Osteoblast (primary cell): ENCODE data around the gene OR52B6. TPM values are rescaled to one million over a fixed set of nuclear protein-coding genes. Genes with fewer than 3 reads are reported as not detected.

Experiments used
- DNase-seq: peaks from one replicate; pipeline ENCODE4 v3.0.0; 2011; ENCODE audit warnings: low spot score, mixed read lengths; ENCODE audit not compliant: insufficient read length; ENCODE audit errors: missing footprints
- H2AFZ ChIP-seq: 2 replicates; pipeline ENCODE4 v1.6.0; 2011; ENCODE audit warnings: mild to moderate bottlenecking, low read length
- H3K27ac ChIP-seq: 2 replicates; pipeline ENCODE4 v1.5.1; 2011; ENCODE audit warnings: mild to moderate bottlenecking, low read depth, low read length, moderate library complexity
- H3K27me3 ChIP-seq: 2 replicates; pipeline ENCODE4 v1.6.0; 2012; ENCODE audit warnings: mild to moderate bottlenecking, control low read depth, inconsistent platforms, low read length, moderate library complexity; ENCODE audit not compliant: insufficient read depth
- H3K36me3 ChIP-seq: 2 replicates; pipeline ENCODE4 v1.5.1; 2011; ENCODE audit warnings: mild to moderate bottlenecking, low read length, control low read depth, moderate library complexity; ENCODE audit not compliant: insufficient read depth
- H3K4me1 ChIP-seq: 2 replicates; pipeline ENCODE4 v1.5.1; 2011; ENCODE audit warnings: mild to moderate bottlenecking, low read length, control low read depth, moderate library complexity; ENCODE audit not compliant: insufficient read depth
- H3K4me2 ChIP-seq: 2 replicates; pipeline ENCODE4 v1.6.0; 2011; ENCODE audit warnings: mild to moderate bottlenecking, low read length; ENCODE audit not compliant: insufficient read depth
- H3K4me3 ChIP-seq: fragments of 200-600 bp; sonication (generic); 3 replicates; pipeline ENCODE4 v1.5.1; 2012; ENCODE audit warnings: mild to moderate bottlenecking, low read length, inconsistent platforms; ENCODE audit not compliant: insufficient read depth
- H3K79me2 ChIP-seq: 2 replicates; pipeline ENCODE4 v1.6.0; 2012; ENCODE audit warnings: mild to moderate bottlenecking, low read length, control low read depth, inconsistent platforms; ENCODE audit not compliant: insufficient read depth
- H3K9me3 ChIP-seq: 2 replicates; pipeline ENCODE4 v1.5.1; 2011; ENCODE audit warnings: low read depth, low read length, control low read depth
- H4K20me1 ChIP-seq: 2 replicates; pipeline ENCODE4 v1.6.0; 2012; ENCODE audit warnings: mild to moderate bottlenecking, low read length, control low read depth; ENCODE audit not compliant: insufficient read depth
- total RNA-seq: library from RNA; depleted of rRNA; stranded (reverse); fragments of >200 nt; gene quantifications from 2 replicates; pipeline ENCODE4 v1.2.3, GENCODE V29; 2012
- TF ChIP-seq, protein P1 (sequence below): IDR thresholded peaks from 2 replicates; pipeline ENCODE4 v1.5.1; 2011; ENCODE audit warnings: mild to moderate bottlenecking, low read depth, low read length, moderate library complexity; ENCODE audit errors: extremely low read depth

Gene OR52B6
- total RNA-seq, 1 donor, result not detected

- no peaks in the 10 kb centered on the region for H3K79me2 ChIP-seq
- peaks cover 10% of the 10 kb centered on the region for H3K4me1 ChIP-seq
- H4K20me1 ChIP-seq, result no peaks in the 10 kb centered on the region
- peak overlapping the region; percentile 65 for H3K27ac ChIP-seq
- no peak overlapping the region for H3K4me3 ChIP-seq
- H3K27me3 ChIP-seq, result no peaks in the 10 kb centered on the region
- peak overlapping the region; percentile 59 for H3K4me2 ChIP-seq
- TF ChIP-seq, protein P1, sequence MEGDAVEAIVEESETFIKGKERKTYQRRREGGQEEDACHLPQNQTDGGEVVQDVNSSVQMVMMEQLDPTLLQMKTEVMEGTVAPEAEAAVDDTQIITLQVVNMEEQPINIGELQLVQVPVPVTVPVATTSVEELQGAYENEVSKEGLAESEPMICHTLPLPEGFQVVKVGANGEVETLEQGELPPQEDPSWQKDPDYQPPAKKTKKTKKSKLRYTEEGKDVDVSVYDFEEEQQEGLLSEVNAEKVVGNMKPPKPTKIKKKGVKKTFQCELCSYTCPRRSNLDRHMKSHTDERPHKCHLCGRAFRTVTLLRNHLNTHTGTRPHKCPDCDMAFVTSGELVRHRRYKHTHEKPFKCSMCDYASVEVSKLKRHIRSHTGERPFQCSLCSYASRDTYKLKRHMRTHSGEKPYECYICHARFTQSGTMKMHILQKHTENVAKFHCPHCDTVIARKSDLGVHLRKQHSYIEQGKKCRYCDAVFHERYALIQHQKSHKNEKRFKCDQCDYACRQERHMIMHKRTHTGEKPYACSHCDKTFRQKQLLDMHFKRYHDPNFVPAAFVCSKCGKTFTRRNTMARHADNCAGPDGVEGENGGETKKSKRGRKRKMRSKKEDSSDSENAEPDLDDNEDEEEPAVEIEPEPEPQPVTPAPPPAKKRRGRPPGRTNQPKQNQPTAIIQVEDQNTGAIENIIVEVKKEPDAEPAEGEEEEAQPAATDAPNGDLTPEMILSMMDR, result no peak
- H2AFZ ChIP-seq, result no peak overlapping the region
- no peaks in the 10 kb centered on the region for H3K9me3 ChIP-seq
- DNase-seq, result peak; percentile 71
- no peaks in the 10 kb centered on the region for H3K36me3 ChIP-seq
Observed at GRCh38 chr11:5550440-5551095, 30.1 kb upstream of the OR52B6 start.

DNA sequence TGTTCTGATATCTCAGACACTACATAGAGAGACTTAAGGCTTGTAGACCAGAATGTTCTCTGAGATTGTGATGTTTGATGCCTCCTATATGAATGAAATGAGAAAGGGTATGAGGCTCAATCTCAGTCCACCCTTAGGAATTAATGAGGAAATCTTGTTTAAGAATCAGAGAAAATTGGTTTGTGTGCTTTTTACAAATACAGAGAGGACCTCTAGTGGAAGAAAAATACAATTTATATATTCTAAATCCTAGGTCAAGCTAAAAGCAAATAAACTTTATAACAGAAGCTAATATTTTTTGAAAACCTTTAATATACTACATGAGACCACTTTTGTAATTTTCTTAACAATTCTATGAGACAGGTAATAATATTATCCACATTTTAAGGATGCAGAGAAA lies 27.3 kb upstream of the OR52B6 start:
- Histone ChIP-seq H3K4me1 (peaks cover 10% of the 10 kb centered on the region), H3K79me2 (no peaks in the 10 kb centered on the region), H3K9me3 (no peaks in the 10 kb centered on the region), H3K27ac (no peak overlapping the region), H4K20me1 (no peaks in the 10 kb centered on the region), H3K4me3 (no peak overlapping the region), H3K4me2 (no peak overlapping the region), H3K36me3 (no peaks in the 10 kb centered on the region), H3K27me3 (peaks cover 4% of the 10 kb centered on the region), H2AFZ (no peak overlapping the region)
- TF ChIP-seq, protein P1, result peak; percentile 39
- DNase-seq, result no peak

- Histone ChIP-seq H3K4me3 (no peak overlapping the region), H3K9me3 (no peaks in the 10 kb centered on the region), H3K79me2 (no peaks in the 10 kb centered on the region), H2AFZ (no peak overlapping the region), H3K36me3 (no peaks in the 10 kb centered on the region), H3K27ac (no peak overlapping the region), H4K20me1 (no peaks in the 10 kb centered on the region), H3K4me1 (no peaks in the 10 kb centered on the region), H3K4me2 (no peak overlapping the region), H3K27me3 (peaks cover 4% of the 10 kb centered on the region)
- TF ChIP-seq, protein P1, result no peak
- DNase-seq, result no peak
Observed at GRCh38 chr11:5556596-5557188, 24.0 kb upstream of the OR52B6 start.

- Histone ChIP-seq H3K4me1 (no peaks in the 10 kb centered on the region), H3K4me3 (no peak overlapping the region), H4K20me1 (no peaks in the 10 kb centered on the region), H2AFZ (no peak overlapping the region), H3K79me2 (no peaks in the 10 kb centered on the region), H3K9me3 (no peaks in the 10 kb centered on the region), H3K4me2 (no peak overlapping the region), H3K27ac (no peak overlapping the region), H3K36me3 (no peaks in the 10 kb centered on the region), H3K27me3 (peaks cover 4% of the 10 kb centered on the region)
- TF ChIP-seq, protein P1, result no peak
- no peak for DNase-seq
Observed at GRCh38 chr11:5557751-5558150, 22.9 kb upstream of the OR52B6 start.
